Measurements from ENCODE around the gene ZFPM1. TPM values are rescaled to one million over a fixed set of nuclear protein-coding genes. Genes with fewer than 3 reads are reported as not detected.

The ZFPM1 gene
- total RNA-seq, 2 experiments from 2014 or later = 14.3 to 14.7 TPM

DNA sequence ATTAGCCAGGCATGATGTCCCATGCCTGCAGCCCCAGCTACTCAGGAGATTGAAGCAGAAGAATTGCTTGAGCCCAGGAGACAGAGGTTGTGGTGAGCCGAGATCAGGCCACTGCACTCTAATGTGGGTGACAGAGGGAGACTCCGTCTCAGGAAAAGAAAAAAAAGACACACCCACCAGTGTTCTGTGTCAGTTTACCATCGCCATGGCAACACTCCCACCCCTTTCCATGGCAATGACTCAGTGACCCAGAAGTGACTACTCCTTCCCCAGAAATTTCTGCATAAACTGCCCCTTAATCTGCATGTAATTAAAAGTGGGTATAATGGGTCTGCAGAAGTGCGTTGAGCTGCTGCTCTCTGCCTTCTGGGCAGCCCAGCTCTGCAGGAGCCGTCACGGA, 113.1 kb downstream of the ZFPM1 start:
- CTCF ChIA-PET = interaction anchor here (0.5 to 0.8 kb wide), 2 partner anchors 9 to 134 kb away, joined by 3 read pairs; no protein-coding TSS in a partner anchor
- POLR2A ChIA-PET = no interaction called here

DNA sequence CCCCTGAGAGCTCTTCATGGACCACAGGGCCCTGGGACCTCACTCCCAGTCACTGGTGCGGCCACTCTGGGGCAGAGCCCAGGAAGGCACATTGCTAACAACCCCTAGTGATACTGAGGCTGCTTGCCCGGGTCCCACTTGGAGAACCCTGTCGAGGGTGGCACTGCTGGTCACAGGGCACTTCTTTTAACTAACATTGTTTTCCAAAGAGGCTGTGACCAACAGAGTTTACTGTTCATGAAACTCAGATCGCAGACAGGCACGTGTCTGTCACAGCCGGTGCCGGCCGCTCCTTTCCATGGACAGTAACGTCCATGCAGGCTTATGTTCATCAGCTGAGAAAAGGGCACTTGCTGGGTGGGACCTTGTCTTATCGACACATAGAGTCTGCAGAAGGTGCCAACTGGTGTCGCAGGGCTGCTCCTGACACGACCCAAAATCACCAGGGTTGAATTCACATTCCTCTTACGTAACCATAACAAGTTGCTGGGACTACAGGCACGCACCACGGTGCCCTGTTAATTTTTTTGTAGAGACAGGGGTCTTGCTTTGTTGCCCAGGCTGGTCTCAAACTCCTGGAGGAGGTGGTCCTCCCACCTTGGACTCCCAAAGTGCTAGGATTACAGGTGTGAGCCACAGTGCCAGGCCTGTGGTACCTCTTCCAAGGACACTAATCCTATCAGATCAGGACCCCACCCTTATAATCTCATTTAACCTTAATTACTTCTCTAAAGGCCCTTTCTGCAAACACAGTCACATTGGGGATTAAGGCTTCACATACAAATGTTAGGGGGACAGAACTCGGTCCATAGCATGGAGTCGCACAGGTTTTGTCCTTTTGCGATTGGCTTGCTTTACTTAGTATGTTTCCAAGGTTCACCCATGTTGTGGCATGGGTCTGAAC, 115.9 kb downstream of the ZFPM1 start:
- ChIA-PET POLR2A (no interaction called here), CTCF (interaction anchor here (0.9 to 2.3 kb wide), 2 partner anchors 8 to 214 kb away, joined by 3 to 7 read pairs; no protein-coding TSS in a partner anchor)

DNA sequence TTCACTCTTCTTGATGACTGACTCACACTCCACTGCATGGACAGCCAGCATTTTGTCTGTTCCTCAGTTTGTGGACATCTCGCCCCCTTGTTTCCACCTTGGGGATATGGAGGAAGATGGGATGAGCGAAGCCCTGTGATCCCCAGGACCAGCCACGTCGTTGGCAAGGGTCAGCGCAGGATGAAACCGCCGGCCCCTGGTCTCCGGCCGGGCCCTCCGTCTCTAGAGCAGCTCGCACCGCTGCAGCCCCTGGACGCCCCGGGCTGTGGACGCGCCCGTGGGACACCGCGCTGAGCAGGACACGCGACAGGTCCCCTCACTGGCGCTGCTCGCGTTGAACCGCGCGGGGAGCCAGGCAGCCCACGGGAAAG, 116.5 kb downstream of the ZFPM1 start:
- POLR2A ChIA-PET = interaction anchor here (0.6 to 1.3 kb wide), 3 partner anchors 80 to 1001 kb away, joined by 3 read pairs; no protein-coding TSS in a partner anchor
- CTCF ChIA-PET = interaction anchor here (0.6 to 2.3 kb wide), 3 partner anchors 9 to 802 kb away, joined by 3 to 7 read pairs (median 3); no protein-coding TSS in a partner anchor

DNA sequence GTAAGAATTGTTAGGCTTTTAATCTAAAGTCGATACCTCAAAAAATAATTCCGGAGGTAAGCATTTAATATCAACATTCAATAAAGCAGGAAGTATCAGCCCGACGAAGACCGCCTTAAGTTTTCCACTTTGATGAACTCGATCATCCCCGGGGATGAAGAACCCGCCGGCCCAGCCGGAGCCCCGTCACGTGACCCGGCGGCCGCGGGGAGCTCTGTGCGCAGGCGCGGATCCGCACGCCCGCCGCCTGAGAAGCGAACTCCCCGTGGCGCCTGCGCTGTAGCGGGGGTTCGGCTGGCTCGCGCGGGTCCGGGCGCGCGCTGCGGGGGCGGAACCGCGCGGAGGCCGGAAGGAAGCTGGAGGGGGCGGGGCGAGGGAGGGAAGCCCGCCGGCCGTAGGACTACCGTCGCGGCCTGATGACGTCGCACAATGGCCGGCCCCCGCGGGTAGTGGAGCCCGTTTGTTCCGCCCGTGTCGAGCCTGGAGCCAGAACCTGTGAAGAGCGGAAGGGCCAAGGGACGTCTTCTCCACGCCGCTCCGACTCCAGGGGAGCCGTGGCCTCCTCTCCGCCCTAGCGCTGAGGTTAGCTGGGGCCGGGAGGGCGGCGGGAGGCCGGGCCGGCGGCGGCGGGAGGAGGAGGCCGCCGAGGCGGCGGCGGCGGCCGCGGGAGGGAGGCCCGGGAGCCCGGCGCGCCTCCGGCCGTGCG, 117.1 kb downstream of the ZFPM1 start, which contains the start of gene ZC3H18:
Gene ZC3H18 (plus strand): TSS at position 419 of the 706 bp plus-strand sequence. CDS start 6,721 bp downstream, outside the sequence.
- CTCF ChIA-PET = interaction anchor here (0.6 to 2.3 kb wide), 5 partner anchors 9 to 802 kb away, joined by 3 to 7 read pairs (median 3); no protein-coding TSS in a partner anchor
- POLR2A ChIA-PET = interaction anchor here (0.5 to 1.3 kb wide), 6 partner anchors 12 to 1000 kb away, joined by 3 to 5 read pairs (median 4); no protein-coding TSS in a partner anchor

DNA sequence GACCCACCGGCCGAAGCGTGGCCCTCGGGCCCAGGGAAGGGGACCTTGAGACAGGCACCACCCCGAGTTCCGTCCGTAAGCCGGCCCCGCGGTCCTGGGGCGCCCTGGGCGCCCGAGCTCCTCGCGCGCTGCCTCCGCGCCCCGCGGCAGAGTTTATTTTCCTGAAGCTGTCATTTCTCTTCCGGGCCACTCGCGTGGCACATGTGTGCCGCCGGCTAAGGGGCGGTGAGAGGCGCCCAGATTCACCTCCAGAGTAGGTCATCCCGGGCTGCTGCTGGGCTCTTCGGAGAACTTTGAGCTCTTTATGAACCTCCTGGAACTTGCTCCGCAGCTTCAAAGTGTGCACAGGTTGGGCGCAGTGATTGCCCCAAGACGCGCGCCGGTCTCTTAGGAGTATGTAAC, 117.6 kb downstream of the ZFPM1 start:
- POLR2A ChIA-PET = interaction anchor here (0.5 to 1.3 kb wide), 4 partner anchors 11 to 111 kb away, joined by 3 to 5 read pairs (median 4); no protein-coding TSS in a partner anchor
- CTCF ChIA-PET = interaction anchor here (1.2 to 2.3 kb wide), 3 partner anchors 10 to 62 kb away, joined by 3 to 7 read pairs (median 5); no protein-coding TSS in a partner anchor

DNA sequence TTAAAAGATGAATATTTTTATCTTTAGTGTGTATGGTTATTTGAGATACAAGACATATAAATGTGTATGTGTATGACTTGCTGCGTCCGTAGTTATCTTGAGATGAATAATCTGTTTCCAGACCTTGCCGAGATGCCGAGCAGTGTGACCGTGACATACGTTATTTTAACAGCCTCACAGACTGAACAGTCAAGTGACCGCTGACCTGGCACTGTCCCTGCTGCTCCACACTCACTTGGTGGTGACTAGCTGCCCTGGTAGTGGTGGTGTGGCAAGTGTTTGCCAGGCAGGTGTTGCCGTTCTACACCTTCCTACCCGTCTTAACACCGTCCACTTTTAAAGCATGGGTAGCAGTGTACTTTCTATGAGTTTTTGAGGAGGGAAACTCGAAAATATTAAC, 122.2 kb downstream of the ZFPM1 start:
- CTCF ChIA-PET = no interaction called here
- POLR2A ChIA-PET = no interaction called here

DNA sequence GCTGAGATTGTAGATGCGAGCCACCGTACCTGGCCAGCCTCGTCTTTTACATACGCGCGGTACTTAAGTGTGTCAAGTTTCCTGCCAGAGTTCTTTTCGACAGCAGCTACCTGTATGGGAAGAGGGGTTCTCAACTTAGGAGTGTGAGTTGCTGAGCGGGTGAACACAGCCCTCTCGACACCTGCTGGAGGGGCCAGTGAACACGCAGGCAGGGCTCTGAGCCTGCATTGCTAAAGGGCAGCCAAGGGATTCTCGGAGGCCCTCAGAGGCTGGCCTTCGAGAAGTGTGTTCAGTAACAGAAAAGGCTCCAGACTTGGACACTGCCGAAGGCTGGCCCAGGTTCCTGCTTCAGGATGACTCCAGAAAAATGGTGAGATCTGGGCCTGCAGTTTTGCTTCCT, 123.2 kb downstream of the ZFPM1 start:
- CTCF ChIA-PET = no interaction called here

DNA sequence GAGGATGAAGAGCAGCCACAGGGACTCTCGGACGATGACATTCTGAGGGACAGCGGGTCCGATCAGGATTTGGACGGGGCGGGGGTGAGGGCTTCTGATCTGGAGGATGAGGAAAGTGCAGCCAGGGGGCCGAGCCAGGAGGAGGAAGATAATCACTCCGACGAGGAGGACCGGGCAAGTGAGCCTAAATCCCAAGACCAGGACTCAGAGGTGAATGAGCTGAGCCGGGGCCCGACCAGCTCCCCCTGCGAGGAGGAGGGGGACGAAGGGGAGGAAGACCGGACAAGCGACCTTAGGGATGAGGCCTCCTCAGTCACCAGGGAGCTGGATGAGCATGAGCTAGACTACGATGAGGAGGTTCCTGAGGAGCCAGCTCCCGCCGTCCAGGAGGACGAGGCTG, 124.1 kb downstream of the ZFPM1 start:
- CTCF ChIA-PET = no interaction called here
- POLR2A ChIA-PET = no interaction called here

More for the DNA sequence above, 123.2 kb downstream of the ZFPM1 start:
- POLR2A ChIA-PET = no interaction called here

DNA sequence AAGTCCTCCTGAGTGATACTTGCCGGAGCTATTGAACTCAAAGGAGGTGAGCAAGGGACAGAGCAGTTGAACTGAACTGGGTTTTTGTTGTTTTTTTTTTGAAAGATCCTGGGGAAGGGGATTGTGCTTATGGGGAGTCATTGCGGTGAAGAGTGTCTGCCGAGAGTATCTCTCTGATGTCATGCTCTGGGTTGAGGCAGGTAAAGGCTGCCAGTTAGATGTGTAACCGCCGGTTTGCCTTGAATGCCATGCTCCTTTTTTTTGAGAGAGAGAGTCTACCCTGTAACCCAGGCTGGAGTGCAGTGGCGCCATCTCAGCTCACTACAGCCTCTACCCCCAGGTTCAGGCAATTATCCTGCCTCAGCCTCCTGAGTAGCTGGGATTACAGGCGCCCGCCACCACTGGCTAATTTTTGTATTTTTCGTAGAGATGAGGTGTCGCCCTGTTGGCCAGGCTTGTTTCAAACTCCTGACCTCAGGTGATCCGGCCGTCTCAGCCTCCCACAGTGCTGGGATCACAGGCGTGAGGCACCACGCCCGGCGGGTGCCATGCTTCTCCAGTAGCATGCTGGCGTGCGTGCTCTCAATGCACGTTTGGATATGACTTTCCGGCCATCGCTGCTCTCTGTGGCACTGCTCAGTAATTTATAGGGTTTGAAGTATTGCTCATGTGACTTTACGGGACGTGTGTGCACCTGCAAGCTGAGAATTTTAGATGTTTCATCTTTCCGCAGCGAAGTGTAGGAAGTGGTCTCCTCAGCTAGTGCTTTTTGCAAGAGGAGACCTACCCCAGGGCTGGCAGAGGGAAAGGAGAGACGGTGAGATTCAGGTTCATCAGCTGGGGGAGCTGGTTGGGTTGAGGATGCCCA, 125.6 kb downstream of the ZFPM1 start:
- POLR2A ChIA-PET = no interaction called here
- CTCF ChIA-PET = no interaction called here

DNA sequence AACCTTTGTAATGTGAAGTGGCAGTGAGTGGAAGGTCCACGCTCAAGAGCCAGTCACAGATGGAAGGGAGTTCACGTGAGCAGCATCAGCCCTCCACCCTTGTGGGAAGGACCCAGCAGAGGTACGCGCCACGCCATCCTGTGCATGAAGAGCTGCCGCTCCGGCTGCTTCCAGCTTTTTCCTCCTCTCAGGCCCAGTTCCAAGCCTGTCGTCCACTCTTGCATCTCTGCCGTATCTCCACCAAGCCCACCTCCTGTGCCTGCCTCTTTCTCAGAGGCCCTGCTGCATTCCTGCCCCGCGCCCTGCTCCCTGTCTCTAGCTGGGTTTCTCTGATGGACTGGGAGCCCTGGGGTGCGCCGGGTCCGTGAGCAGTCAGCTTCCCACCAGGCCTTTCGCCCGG, 127.3 kb downstream of the ZFPM1 start:
- ChIA-PET POLR2A (no interaction called here), CTCF (no interaction called here)

DNA sequence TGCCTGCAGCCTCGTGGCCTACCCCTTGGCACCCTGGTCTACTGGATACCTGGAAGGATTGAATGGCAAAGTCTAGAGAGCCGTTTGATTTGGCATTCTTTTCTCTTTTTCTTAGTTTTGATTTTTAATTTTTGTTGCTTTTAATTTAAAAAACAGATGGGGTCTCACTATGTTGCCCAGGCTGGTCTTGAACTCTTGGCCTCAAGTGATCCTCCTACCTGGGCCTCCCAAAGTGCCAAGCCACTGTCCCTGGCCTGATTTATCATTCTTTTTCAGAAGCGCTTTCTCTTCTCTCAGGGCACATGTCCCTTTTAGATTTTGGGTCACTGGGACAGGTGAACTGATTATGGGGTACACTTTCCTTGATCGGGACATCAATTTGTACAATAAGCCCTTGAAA, 128.0 kb downstream of the ZFPM1 start:
- ChIA-PET POLR2A (no interaction called here), CTCF (no interaction called here)

DNA sequence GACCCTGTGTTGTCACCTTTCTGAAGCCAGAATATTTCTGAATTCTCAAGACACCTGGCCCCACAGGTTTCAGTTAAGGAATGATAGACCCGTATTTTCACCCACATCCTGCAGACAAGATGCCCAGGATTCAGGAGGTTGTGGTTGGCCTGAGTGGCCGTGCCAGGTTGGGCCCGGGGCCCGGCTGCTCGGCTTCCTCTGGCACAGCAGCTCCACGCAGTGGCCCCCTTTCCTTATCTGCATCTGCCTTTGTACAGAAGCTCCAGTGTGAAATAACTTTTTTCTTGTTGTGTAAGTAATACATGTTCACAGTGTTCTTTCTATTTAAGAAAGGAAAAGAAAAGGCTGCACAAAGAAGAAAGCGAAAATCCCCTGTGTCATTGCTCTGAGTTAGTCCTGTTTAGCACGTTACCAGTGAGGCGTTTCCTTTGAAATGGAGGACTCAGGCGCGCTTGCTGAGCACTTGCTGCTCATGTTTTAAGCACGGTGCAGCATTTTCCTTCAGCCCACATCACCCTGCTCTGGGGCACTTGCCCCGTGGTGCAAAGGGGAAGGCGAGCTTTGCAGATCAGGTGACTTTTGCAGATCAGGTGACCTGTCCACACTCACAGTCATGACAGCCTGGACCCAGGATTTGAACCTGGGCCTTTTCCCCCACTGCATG, 130.0 kb downstream of the ZFPM1 start:
- CTCF ChIA-PET = no interaction called here
- POLR2A ChIA-PET = no interaction called here

DNA sequence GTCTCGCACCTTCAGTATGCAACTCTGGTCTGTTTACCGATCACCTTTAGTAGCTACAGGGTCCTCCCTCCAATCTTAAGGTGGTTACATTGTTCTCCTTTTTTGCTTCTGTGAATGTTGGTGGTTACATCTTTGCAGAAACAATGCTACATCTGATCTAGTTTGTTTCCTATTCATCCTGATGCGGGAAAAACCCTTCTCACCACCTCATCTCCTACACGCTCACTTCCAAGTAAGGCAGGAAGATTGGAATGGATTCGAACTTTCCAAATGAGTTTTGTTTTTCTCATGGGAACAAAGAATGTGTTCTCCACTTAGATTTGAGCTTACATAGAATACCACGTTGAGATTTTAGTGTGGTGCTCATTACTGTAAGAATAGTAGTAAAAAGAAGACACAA, 131.6 kb downstream of the ZFPM1 start:
- POLR2A ChIA-PET = no interaction called here
- CTCF ChIA-PET = no interaction called here

DNA sequence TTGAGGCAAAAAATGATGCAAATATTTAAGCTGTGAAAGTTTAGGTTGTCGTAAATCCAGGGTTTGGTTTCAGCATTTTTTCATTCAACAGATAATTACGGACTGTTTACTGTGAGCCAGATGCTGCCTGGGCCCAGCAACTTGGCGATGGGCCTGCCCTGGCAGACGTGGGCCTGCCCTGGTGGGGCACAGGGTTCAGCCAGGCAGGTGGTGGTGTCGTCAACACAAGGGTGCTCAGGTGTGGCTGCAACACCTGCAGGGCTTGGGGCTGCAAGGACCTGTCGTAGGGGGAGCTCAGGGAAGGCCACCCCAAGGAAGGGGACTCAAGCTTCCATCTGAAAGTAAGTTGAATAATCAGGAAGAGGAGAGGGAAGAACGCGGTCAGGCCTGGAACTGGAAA, 132.2 kb downstream of the ZFPM1 start:
- POLR2A ChIA-PET = no interaction called here
- CTCF ChIA-PET = interaction anchor here (1.4 kb wide), 1 partner anchor 14 kb away, joined by 5 read pairs; the partner anchor contains the start of gene ZC3H18

DNA sequence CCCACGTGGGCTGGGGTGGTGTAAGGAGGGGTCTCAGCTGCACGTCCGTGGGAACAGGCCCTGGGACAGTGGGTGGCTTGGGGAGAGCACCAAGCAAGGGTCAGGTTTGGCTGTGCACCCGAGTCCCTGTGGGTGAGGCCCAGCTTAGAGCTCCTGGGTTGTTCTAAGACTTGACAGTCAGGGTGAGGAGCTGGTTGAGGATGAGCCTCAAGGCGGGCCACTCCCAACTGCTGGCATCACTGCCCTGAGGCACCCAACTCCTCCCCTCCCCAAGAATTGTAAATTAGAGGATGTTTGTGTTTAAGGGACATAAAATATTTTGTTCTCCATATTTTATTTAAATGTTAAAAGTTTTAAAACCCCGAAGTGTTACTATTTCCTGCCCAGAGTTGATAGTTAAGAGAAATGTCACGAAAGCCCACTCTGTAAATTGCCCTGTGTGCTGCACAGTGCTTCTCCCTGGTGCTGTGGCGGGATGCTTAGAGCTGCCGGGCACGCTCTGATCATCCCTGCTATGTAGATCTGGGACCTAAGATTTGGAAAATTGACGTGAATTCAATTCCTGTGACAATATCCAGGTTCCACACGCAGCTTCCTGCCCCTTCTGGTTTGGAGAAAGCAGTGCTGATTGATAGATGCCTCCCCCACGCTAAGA, 133.0 kb downstream of the ZFPM1 start:
- POLR2A ChIA-PET = no interaction called here
- CTCF ChIA-PET = interaction anchor here (1.4 kb wide), 1 partner anchor 15 kb away, joined by 5 read pairs; the partner anchor contains the start of gene ZC3H18
